Type B pancreatic cell (in vitro differentiated cells): ENCODE measurements around the gene OPHN1. TPM values are rescaled to one million over a fixed set of nuclear protein-coding genes. Genes with fewer than 3 reads are reported as not detected.

ENCODE experiments used
- DNase-seq: peaks from one replicate; pipeline ENCODE4 v3.0.0; 2021; ENCODE audit warnings: mixed read lengths; ENCODE audit not compliant: unreplicated experiment; ENCODE audit errors: extremely low spot score
- H3K27ac Mint-ChIP-seq: 2 replicates; pipeline ENCODE4 v1.8.0; 2021; ENCODE audit warnings: mild to moderate bottlenecking, mixed read lengths
- H3K27me3 Mint-ChIP-seq: 2 replicates; pipeline ENCODE4 v1.8.0; 2021; ENCODE audit warnings: mixed read lengths
- H3K36me3 Mint-ChIP-seq: 2 replicates; pipeline ENCODE4 v1.8.0; 2021; ENCODE audit warnings: mixed read lengths
- H3K4me1 Mint-ChIP-seq: one replicate; pipeline ENCODE4 v1.8.0; 2021; ENCODE audit warnings: mixed read lengths; ENCODE audit not compliant: unreplicated experiment
- H3K4me3 Mint-ChIP-seq: 2 replicates; pipeline ENCODE4 v1.8.0; 2021; ENCODE audit warnings: mild to moderate bottlenecking, mixed read lengths
- H3K9me3 Mint-ChIP-seq: 2 replicates; pipeline ENCODE4 v1.8.0; 2021; ENCODE audit warnings: mixed read lengths
- CTCF ChIP-seq: fragments of 200-600 bp; sonication (generic); conservative IDR thresholded peaks from 2 replicates; pipeline ENCODE4 v1.5.0; 2021; ENCODE audit warnings: antibody characterized with exemption, mild to moderate bottlenecking
- total RNA-seq: library from RNA; stranded (reverse); gene quantifications from 2 replicates; pipeline ENCODE4 v1.2.1, GENCODE V29; 2021; ENCODE audit warnings: low replicate concordance

The OPHN1 gene
- total RNA-seq, 1 donor from 2014 or later = 7.4 TPM

DNA sequence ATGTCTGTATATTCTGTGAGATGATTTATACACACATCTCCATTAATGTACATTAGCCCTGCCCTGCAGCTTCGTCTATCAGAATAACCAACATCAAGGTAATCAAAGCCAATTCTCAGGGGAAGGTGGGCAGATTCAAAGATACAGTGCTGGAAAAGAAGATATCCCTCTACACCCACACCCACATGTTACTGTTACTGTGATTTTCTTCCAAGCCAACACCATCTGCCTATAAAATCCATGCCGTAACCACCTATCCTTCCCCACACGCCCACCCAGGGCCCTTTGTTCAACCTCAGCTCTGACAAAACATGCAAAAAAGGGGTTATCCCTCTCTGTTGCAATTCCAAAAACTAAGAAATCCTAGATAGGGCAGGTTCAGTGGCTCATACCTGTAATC is 20.0 kb downstream of the OPHN1 start:
- TF ChIP-seq CTCF = no peak
- H3K4me3 Mint-ChIP-seq = no peak overlapping the region
- H3K36me3 Mint-ChIP-seq = peaks cover 4% of the 10 kb centered on the region
- H3K9me3 Mint-ChIP-seq = no peaks in the 10 kb centered on the region
- no peak overlapping the region for H3K27ac Mint-ChIP-seq
- no peaks in the 10 kb centered on the region for H3K27me3 Mint-ChIP-seq
- DNase-seq = no peak
- H3K4me1 Mint-ChIP-seq = no peaks in the 10 kb centered on the region

GRCh38 chrX:68411729-68412128 is 21.6 kb downstream of the OPHN1 start:
- Mint-ChIP-seq H3K36me3 (no peaks in the 10 kb centered on the region), H3K27me3 (no peaks in the 10 kb centered on the region), H3K9me3 (no peaks in the 10 kb centered on the region), H3K4me1 (no peaks in the 10 kb centered on the region), H3K27ac (peak overlapping the region; percentile 64), H3K4me3 (peak overlapping the region; percentile 36)
- TF ChIP-seq CTCF = no peak
- DNase-seq = no peak

DNA sequence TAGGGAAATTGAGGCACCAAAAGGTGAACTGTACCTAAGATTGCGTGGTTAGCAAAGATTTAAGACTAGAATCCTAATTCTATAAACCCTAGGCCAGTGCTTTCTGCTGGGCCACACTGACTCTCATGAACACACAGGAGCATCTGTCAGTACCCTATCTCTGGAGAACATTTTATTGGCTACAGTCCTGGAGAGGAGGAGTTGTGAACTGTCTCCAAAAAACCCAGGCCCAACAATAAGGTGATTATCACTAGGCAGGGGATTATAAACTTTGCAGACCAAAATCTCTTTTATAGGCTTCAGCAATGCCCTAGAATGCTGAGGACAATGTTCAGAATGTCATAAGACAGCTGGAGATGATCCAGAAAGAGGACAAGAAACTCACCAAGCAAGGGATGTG is 24.1 kb downstream of the OPHN1 start:
- H3K27ac Mint-ChIP-seq = no peak overlapping the region
- H3K4me1 Mint-ChIP-seq = no peaks in the 10 kb centered on the region
- no peaks in the 10 kb centered on the region for H3K9me3 Mint-ChIP-seq
- TF ChIP-seq CTCF = no peak
- H3K36me3 Mint-ChIP-seq = no peaks in the 10 kb centered on the region
- H3K4me3 Mint-ChIP-seq = no peak overlapping the region
- H3K27me3 Mint-ChIP-seq = no peaks in the 10 kb centered on the region
- no peak for DNase-seq

DNA sequence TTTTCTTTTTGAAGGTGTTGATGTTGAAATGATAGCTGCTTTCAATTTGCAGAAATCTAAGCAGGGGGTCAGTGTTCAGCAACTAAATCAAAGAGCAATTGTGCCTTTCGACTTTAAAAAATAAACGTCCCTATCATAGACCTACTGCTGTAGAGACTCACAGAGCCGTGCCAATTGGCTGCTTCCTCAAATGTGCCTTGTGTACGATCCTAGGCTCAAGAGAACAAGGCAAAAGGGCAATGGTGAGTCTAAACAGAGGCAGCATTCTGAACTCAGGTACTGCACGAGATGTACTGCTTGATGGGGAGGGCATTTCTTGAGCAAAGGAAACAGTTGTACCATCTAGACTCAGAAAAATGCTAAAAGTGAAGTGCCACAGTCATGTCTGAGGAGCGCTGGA is 29.8 kb downstream of the OPHN1 start:
- Mint-ChIP-seq H3K27me3 (no peaks in the 10 kb centered on the region), H3K4me1 (peaks cover 6% of the 10 kb centered on the region), H3K9me3 (no peaks in the 10 kb centered on the region), H3K36me3 (no peaks in the 10 kb centered on the region), H3K27ac (no peak overlapping the region), H3K4me3 (no peak overlapping the region)
- DNase-seq = no peak
- no peak for TF ChIP-seq CTCF

GRCh38 chrX:68403038-68403437 is 30.3 kb downstream of the OPHN1 start:
- H3K27me3 Mint-ChIP-seq = no peaks in the 10 kb centered on the region
- no peak for DNase-seq
- H3K27ac Mint-ChIP-seq = no peak overlapping the region
- no peak for TF ChIP-seq CTCF
- no peak overlapping the region for H3K4me3 Mint-ChIP-seq
- H3K4me1 Mint-ChIP-seq = peaks cover 10% of the 10 kb centered on the region
- no peaks in the 10 kb centered on the region for H3K9me3 Mint-ChIP-seq
- no peaks in the 10 kb centered on the region for H3K36me3 Mint-ChIP-seq

DNA sequence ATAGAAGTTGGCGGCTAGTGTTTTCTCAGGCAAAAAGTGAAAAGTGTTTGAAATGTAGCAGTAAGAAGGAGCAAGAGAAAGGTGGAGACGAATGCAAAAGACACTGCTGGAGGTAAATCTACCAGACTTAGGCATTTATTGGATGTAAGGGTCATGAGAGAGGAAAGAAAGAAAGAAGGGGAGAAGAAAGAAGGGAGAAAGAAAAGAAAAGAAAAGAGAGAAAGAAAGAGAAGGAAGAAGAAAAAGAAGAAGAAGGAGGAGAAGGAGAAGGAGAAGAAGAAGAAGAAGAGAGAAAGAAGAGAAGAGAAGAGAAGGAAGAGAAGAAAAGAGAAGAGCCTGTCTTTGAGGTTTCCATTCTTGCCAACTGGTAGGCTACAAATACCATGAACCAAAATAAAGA is 31.2 kb downstream of the OPHN1 start:
- TF ChIP-seq CTCF = no peak
- no peak overlapping the region for H3K27ac Mint-ChIP-seq
- no peak overlapping the region for H3K4me3 Mint-ChIP-seq
- DNase-seq = no peak
- H3K27me3 Mint-ChIP-seq = no peaks in the 10 kb centered on the region
- H3K36me3 Mint-ChIP-seq = no peaks in the 10 kb centered on the region
- no peaks in the 10 kb centered on the region for H3K9me3 Mint-ChIP-seq
- peaks cover 14% of the 10 kb centered on the region for H3K4me1 Mint-ChIP-seq
